Measurements from ENCODE around the gene GBX2. TPM values are rescaled to one million over a fixed set of nuclear protein-coding genes. Genes with fewer than 3 reads are reported as not detected.

GBX2 gene
- total and polyA plus RNA-seq, 10 of the 15 experiments (the other 5 are each of a cell fraction or from before 2014, with no cell fraction given), result not detected

GRCh38 chr2:236136538-236136937, 31.6 kb downstream of the GBX2 start (continued):
- TF ChIP-seq, protein P1, sequence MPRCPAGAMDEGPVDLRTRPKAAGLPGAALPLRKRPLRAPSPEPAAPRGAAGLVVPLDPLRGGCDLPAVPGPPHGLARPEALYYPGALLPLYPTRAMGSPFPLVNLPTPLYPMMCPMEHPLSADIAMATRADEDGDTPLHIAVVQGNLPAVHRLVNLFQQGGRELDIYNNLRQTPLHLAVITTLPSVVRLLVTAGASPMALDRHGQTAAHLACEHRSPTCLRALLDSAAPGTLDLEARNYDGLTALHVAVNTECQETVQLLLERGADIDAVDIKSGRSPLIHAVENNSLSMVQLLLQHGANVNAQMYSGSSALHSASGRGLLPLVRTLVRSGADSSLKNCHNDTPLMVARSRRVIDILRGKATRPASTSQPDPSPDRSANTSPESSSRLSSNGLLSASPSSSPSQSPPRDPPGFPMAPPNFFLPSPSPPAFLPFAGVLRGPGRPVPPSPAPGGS (IDR thresholded peaks at IDR 0.05; ENCODE audit: borderline replicate concordance, insufficient read depth, low read depth, low read length, poor library complexity, severe bottlenecking), result no peak
- no peak for TF ChIP-seq IKZF2 (IDR thresholded peaks at IDR 0.05)
- TF ChIP-seq ZNF274 (IDR thresholded peaks at IDR 0.05; ENCODE audit: insufficient read depth, insufficient read length), result no peak
- TF ChIP-seq IKZF1 (conservative IDR thresholded peaks at IDR 0.05), result no peak
- no peak for TF ChIP-seq TBL1XR1 (IDR thresholded peaks at IDR 0.05; ENCODE audit: low read depth, low read length)
- TF ChIP-seq HDAC2 (IDR thresholded peaks at IDR 0.05), result no peak
- no peak for TF ChIP-seq CTCF (IDR thresholded peaks at IDR 0.05 in 2 of 3, conservative IDR thresholded peaks at IDR 0.05 in 1 of 3; ENCODE audit: control insufficient read depth in 2 of 3, extremely low read depth in 1 of 3, insufficient read depth in 1 of 3, low read depth in 3 of 3, low read length in 3 of 3)
- TF ChIP-seq KDM1A (IDR thresholded peaks at IDR 0.05; ENCODE audit: borderline replicate concordance), result no peak

- H3K4me3 ChIP-seq, result no peak overlapping the region
- H3K9me3 ChIP-seq (replicated peaks; ENCODE audit: control insufficient read depth, insufficient read depth, low read length), result no peaks in the 10 kb centered on the region
- BruUV-seq (replicated peaks), result no TSS peak
- ChIA-PET CTCF (no interaction called here), POLR2A (no interaction called here), RAD21 (ENCODE audit: unreplicated experiment) (no interaction called here), SMC1A (ENCODE audit: uncharacterized antibody, unreplicated experiment) (no interaction called here)
- H3K27me3 ChIP-seq (replicated peaks in 1 of 2; ENCODE audit: control insufficient read depth in 2 of 2, insufficient read depth in 2 of 2, low read length in 1 of 2), result no peaks in the 10 kb centered on the region; a peak in 1 of 4 replicates
- H3K79me2 ChIP-seq (ENCODE audit: control insufficient read depth, insufficient read depth, low read length), result no peaks in the 10 kb centered on the region
- WGBS (ENCODE audit: insufficient coverage, insufficient replicate concordance, low lambda C conversion rate, missing lambda C conversion rate), result 44% methylated on average over 12 of the region's 12 CpGs
- no peaks in the 10 kb centered on the region for H4K20me1 ChIP-seq (ENCODE audit: control insufficient read depth, insufficient read depth)
- no peak for DNase-seq (ENCODE audit: low read depth, low spot score)
- H3K27ac ChIP-seq (ENCODE audit: control insufficient read depth, insufficient read depth), result no peak overlapping the region
- no peak for ATAC-seq
- no peak overlapping the region for H3K4me2 ChIP-seq (ENCODE audit: control insufficient read depth, insufficient read depth)
- no peak for FAIRE-seq
- in situ Hi-C loops (cut with MboI) (no loop called here), intact Hi-C loops (cut with micrococcal nuclease; ENCODE audit: unreplicated experiment) (no loop called here)
- no peaks in the 10 kb centered on the region; the same call in 1 of the 2 replicates for H3K4me1 ChIP-seq (ENCODE audit: control insufficient read depth, insufficient read depth, low read length)
- H3K36me3 ChIP-seq (ENCODE audit: control insufficient read depth in 2 of 2, insufficient read depth in 2 of 2, low read length in 1 of 2), result no peaks in the 10 kb centered on the region
- H3K9ac ChIP-seq (ENCODE audit: control insufficient read depth, insufficient read depth, low read length), result no peak overlapping the region
- H2AFZ ChIP-seq (ENCODE audit: control insufficient read depth, low read depth, low read length), result no peak overlapping the region
- TF ChIP-seq, protein P2, sequence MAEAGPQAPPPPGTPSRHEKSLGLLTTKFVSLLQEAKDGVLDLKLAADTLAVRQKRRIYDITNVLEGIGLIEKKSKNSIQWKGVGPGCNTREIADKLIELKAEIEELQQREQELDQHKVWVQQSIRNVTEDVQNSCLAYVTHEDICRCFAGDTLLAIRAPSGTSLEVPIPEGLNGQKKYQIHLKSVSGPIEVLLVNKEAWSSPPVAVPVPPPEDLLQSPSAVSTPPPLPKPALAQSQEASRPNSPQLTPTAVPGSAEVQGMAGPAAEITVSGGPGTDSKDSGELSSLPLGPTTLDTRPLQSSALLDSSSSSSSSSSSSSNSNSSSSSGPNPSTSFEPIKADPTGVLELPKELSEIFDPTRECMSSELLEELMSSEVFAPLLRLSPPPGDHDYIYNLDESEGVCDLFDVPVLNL (IDR thresholded peaks at IDR 0.05; ENCODE audit: low read depth, low read length), result no peak
- no peak for TF ChIP-seq CHD4 (IDR thresholded peaks at IDR 0.05)
- TF ChIP-seq, protein P3, sequence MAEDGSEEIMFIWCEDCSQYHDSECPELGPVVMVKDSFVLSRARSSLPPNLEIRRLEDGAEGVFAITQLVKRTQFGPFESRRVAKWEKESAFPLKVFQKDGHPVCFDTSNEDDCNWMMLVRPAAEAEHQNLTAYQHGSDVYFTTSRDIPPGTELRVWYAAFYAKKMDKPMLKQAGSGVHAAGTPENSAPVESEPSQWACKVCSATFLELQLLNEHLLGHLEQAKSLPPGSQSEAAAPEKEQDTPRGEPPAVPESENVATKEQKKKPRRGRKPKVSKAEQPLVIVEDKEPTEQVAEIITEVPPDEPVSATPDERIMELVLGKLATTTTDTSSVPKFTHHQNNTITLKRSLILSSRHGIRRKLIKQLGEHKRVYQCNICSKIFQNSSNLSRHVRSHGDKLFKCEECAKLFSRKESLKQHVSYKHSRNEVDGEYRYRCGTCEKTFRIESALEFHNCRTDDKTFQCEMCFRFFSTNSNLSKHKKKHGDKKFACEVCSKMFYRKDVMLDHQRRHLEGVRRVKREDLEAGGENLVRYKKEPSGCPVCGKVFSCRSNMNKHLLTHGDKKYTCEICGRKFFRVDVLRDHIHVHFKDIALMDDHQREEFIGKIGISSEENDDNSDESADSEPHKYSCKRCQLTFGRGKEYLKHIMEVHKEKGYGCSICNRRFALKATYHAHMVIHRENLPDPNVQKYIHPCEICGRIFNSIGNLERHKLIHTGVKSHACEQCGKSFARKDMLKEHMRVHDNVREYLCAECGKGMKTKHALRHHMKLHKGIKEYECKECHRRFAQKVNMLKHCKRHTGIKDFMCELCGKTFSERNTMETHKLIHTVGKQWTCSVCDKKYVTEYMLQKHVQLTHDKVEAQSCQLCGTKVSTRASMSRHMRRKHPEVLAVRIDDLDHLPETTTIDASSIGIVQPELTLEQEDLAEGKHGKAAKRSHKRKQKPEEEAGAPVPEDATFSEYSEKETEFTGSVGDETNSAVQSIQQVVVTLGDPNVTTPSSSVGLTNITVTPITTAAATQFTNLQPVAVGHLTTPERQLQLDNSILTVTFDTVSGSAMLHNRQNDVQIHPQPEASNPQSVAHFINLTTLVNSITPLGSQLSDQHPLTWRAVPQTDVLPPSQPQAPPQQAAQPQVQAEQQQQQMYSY (CRISPR knock-in tag; IDR thresholded peaks at IDR 0.05), result no peak
Observed at GRCh38 chr2:236133410-236134012, 34.7 kb downstream of the GBX2 start.

All from GM12878 (cell line).